Measurements from ENCODE around the gene TMEM119.

The TMEM119 gene

DNA sequence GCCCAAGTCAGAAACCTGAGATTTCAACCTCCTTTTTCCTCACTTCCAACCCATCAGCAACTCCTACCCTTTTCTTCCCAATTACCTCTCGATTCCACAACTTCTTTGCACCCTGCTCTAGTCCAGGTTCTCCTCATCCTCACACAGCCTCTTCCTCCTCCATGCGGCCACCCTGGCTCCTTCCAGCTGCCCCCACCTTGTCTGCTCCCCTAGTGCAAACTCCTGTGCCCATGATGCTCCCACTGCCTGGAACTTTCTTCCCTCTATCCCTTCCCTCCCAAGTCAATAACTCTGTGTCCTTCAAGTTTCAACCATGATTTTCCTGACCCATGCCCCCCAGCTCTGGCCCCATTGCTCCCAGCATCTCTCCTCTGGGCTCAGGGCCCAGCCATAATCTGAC lies 18.5 kb upstream of the TMEM119 start:
- FAIRE-seq: no peak

DNA sequence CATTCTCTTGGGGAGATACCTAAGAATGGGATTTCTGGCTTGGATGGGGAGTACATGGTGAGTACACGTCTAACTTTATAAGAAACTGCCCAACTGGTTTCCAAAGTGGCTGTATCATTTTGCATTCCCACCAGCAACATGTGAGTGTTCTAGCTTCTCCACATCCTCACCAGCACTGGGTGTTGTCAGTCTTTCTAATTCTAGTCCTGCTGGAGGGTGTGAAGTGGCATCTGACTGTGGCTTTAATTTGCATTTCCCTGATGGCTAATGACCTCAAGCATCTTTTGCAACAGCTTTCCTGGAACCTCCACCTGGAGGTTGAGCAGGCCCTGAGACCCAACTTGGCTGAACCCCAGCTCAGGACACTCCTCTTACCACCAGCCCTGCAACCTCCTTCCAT lies 18.0 kb upstream of the TMEM119 start:
- FAIRE-seq (no peak), DNase-seq (ENCODE audit: low spot score) (no peak)

More for the DNA sequence above, 18.5 kb upstream of the TMEM119 start:
- no peak for DNase-seq (ENCODE audit: low spot score)

DNA sequence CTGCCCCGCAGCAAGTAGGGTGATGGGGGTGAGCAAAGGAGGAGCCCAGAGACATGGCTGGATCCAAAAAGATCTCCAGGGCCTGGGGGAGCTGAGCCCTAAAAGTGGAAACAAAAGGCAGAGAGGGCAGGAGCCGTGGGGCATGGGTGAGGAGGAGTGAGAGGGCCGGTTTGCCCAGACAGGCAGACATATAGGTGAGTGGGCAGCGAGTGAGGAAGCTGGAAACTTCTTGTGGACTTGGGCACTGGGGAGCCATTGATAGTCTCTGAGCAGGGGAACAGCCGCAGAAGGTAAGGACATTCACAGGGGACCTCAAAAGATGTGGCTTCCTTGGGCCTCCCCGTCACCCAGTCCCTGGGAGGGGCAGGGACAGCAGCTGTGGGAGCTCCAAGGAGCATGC lies 16.8 kb upstream of the TMEM119 start:
- FAIRE-seq: no peak

DNA sequence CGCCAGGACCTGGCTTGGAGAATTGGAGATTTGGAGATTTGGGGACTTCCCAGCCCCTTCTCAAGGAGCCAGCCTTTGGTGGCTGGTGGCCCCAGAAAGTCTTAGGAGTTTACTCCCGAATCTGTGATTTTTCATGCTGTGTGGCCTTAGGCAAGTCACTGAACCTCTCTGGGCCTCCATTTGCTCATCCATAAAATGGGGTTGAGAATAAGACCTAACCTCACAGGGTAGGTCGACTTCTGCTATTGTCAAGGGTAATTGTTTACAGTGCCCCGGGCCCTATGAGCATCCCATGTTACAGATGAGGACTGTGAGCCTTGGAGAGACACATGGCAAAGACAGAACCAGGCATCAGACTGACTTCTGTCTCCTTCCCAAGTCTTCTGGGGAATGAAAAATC lies 16.2 kb upstream of the TMEM119 start:
- DNase-seq (ENCODE audit: low spot score) (no peak), FAIRE-seq (no peak)

More for the DNA sequence above, 16.8 kb upstream of the TMEM119 start:
- no peak for DNase-seq (ENCODE audit: low spot score)

DNA sequence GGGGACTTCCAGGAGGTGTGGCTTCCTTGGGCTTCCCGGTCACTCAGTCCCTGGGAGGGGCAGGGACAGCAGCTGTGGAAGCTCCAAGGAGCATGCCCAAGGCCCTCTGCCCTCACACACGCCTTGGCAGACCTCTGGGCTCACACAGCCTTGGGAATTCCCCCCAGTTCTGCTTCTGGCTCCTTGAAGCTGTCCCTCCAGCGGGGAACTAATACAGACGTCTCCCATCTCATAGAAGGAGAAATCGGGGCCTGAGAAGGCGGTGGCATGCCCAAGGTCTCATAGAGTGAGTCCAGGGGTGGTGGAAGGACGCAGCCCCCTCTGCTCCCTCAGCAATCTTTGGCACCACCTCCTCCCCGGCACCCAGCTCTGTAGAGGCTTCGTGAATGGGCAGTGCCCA lies 15.7 kb upstream of the TMEM119 start:
- DNase-seq (ENCODE audit: low spot score): peak; percentile 74
- no peak for FAIRE-seq

DNA sequence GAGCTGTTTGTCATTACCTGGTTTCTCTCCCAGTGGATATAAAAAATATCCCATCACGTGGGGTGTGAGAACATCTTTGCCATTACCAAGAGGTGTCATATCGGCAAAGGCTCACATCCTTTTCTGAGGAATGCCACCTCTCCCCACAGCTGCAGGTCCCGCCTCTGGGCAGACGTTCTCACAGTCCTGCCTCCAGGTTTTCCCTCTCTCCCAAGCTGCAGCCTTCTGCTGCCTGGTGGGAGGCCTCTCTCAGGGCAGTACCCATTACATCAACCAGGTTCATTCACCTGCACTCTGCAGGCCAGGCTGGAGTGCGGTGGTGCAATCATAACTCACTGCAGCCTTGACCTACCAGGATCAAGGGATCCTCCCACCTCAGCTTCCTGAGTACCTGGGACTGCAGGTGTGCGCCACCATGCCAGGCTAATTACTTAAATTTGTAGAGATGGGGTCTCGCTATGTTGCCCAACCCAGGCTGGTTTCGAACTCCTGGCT lies 15.0 kb upstream of the TMEM119 start:
- DNase-seq (ENCODE audit: low spot score) (peak; percentile 42), FAIRE-seq (no peak)

DNA sequence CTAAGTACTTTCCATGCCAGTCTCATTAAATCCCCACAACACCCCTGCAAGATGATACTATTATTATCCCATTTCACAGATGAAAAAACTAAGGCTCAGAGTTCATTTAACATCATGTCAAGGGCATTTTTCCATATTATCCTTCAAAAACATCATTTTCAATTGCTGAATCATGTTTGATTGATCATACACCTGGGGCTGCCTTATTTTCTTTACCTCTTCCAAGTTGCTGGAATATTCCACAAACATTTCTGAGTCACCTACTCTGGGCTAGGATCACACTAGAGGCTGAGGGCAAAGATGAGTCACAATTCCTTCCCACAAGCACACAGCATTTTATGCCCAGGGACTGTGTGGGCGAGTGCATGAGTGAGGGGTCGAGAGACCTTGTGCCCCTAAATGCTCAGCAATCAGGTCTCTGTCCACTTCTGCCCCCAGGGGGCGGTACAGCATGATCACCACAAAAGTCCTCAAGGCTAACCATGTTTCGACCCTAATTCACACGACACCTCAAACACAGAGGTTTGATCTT lies 14.1 kb upstream of the TMEM119 start:
- FAIRE-seq: peak; percentile 92
- peak; percentile 88 for DNase-seq (ENCODE audit: low spot score)

DNA sequence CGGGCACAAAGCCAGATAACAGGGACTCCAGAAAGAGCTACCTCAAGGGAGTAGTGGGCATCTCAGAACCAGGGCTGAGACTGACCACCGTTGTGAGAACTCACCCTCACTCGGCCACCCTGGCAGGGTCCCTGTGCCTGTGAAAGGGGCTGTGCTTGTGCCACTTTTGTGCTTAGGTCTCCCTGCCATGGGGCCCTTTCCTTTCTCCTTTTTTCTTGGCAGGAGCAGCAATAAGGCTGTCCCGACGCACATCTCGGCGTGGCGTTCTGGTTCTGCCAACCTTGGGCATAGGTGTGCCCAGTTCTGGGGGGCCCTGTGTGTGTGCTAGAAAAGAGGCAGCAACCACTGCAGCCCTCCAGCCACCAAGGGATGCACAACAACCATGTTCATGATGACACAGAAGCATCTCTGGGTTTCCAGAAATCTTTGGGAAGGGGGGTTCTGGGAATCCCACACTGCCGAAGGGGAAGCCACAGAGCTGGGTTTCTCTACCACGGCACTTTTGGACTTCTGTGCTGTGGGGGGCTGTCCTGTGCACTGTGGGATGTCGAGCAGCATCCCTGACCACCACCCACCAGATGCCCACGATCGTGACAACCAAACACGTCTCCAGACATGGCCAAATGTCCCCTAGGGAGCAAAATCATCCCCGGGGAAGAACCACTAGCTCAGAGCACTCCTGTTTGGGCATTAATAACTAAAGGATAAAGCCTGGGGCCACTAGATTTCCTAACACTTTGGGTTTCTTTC lies 13.1 kb upstream of the TMEM119 start:
- no peak for DNase-seq (ENCODE audit: low spot score)
- FAIRE-seq: no peak

DNA sequence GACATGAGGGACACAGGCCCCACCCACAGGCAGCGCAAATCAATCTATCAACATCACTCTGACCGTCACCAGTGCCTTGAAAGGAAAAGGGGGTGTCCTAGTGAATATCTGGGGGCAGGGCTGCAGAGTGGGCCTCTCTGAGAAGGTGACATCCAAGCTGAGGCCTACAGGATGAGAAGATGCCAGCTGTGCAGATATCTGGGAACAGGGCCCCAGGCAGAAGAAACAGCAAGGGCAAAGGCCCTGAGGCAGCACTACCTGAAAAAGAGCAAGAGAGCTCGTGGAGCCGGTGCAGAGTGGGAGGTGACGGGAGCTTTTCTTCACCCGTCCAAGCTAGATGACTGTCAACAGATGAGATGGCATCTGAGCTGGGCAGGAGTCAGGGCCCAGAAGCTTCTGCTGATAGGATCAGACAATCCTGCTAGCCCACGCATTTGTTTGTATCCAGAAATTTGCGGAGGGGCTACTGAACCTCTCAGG lies 12.5 kb upstream of the TMEM119 start:
- DNase-seq (ENCODE audit: low spot score) (no peak), FAIRE-seq (no peak)

DNA sequence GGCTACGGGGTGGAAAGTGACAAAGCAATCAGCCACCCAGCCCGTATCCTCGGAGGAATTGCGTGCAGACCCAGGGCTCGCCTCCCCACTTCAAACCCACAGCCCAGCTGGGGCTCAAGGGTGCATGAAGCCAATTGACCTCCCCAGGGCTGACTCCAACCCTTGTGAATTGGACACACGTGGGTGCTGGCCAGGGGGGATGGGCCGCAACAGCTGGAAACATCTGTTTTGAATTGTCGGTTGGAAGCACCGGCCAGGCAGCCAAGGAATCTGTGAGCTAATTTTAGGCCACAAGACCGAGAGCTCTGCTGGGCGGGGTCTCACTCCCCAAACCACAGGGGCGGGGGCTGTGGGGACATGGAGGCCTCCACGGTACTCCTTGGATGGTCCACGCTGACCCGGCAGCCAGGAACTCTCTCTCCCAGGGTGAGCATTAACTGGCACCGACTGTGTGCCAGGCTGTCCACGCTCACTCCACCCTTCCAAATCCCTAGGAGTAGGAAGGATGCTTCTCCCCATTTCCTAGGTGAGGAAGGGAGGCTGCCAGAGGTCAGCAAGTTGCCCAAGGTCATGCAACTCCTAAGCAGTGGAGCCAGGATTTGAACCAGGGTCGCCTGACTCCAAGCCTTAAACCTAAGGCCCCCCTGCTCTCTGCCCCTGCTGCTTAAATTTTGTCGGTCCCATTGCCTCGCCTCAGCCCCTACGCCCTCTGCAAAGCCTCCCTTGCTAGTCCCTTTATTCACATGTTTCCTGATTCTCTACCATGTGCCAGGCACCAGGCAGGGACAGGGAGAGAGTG lies 11.9 kb upstream of the TMEM119 start:
- no peak for FAIRE-seq
- DNase-seq (ENCODE audit: low spot score): no peak

DNA sequence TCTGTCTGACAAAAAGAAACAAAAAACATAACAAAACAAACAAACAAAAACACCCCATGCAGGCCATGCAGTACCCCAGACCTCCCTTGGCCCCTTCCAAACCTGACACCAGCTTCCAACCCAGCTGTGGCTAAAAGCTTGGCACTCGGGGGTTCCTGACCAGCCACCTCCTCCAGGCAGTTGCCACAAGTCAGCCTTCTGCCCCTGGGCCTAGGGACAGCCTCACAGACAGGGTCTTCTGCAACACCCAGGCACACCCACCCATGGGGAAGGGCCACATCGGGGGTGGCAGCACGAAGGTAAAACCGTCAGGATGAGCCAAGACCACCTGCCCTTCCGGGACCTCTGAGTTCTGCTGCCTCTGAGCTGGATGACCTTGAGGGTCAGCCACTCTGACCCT lies 10.7 kb upstream of the TMEM119 start:
- no peak for DNase-seq (ENCODE audit: low spot score)
- no peak for FAIRE-seq

DNA sequence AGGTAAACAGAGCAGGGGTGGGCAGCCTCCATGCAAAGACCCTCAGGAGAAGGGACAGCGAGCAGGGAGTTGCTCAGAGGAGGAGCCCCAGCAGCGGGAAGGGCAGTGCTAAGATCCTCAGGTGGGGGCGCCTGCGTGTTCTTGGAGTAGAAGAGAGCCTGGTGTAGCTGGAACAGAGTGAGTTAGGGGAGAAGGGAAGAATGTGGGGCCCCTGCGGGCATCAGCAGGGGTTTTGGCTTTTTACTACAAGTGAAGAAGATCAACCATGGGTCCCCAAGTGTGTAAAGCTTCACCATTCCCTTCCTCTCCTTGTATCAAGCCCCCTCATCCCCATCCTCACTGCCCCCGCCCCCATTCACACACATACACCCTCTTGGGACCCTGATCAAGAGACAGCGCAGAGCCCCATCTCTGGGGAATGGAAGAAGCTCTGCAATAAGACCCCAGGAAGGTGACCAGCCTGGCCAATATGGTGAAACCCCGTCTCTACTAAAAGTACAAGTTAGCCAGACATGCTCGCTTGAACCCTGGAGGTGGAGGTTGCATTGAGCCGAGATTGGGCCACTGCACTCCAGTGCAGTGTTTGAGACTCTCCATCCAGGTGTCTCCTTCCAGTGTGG lies 10.2 kb upstream of the TMEM119 start:
- no peak for FAIRE-seq
- DNase-seq (ENCODE audit: low spot score): no peak

DNA sequence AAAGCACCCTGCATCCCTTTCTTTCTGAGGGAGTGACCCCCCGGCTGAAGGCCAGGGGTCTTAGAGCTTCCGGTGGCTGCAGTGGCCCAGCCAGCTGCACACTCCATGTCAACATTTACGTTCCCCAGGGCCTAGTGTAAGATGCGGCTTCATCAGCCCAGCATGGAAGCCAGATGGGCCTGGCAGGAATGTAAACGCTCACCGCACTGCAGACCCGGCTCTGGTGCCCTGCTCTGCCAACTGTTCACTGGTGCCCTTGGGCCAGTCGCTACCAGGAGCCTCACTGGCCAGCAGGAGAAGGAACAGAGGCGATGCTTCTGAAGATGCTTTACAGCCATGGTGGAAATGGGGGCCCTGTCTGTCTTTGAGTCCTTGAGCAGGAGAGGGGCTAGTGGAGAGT lies 8.6 kb upstream of the TMEM119 start:
- FAIRE-seq: no peak
- no peak for DNase-seq (ENCODE audit: low spot score)

DNA sequence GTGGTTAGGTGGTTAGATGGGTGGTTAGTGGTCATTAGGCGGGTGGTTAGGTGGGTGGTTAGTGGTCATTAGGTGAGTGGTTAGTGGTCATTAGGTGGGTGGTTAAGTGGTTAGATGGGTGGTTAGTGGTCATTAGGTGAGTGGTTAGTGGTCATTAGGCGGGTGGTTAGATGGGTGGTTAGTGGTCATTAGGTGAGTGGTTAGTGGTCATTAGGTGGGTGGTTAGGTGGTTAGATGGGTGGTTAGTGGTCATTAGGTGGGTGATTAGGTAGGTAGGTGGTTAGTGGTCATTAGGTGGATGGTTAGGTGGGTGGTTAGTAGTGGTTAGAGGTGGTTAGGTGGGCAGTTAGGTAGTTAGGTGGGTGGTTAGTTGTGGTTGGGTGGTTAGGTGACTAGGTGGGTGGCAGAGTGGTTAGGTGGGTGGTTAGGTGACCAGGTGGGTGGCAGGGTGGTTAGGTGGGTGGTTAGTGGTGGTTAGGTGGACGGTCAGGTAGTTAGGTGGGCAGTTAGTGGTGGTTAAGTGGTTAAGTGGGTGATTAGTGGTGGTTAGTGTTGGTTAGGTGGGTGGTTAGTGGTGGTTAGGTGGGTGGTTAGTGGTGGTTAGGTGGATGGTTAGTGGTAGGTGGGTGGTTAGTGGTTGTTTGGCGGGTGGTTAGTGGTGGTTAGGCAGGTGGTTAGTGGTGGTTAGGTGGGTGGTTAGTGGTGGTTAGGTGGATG lies 8.0 kb upstream of the TMEM119 start:
- DNase-seq (ENCODE audit: low spot score) (no peak), FAIRE-seq (peak; percentile 51)

DNA sequence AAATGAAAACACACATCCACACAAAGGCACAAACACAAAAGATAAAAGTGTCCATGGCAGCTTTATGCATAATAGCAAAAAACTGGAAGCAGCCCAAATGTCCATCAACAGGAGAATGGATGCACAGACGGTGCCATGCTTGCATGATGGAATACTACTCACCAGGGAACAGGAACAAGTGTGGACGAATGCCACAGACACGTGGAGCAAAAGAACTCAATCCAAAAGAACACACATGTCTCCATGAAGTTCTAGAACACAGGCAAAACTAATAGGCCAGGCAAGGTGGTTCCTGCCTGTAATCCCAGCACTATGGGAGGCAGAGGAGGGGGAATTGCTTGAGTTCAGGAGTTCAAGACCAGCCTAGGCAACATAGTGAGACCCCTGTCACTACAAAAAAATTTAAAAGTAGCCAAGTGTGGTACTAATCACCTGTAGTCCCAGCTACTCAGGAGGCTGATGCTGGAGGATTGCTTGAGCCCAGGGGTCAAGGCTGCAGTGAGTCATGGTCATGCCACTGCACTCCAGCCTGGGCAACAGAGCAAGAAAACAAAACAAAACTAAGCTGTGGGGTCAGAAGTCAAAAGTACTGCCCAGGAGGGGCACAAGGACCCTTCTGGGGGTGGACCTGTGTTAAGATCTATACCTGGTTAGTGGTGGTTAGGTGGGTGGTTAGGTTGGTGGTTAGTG lies 7.3 kb upstream of the TMEM119 start:
- DNase-seq (ENCODE audit: low spot score) (peak; percentile 55), FAIRE-seq (no peak)

DNA sequence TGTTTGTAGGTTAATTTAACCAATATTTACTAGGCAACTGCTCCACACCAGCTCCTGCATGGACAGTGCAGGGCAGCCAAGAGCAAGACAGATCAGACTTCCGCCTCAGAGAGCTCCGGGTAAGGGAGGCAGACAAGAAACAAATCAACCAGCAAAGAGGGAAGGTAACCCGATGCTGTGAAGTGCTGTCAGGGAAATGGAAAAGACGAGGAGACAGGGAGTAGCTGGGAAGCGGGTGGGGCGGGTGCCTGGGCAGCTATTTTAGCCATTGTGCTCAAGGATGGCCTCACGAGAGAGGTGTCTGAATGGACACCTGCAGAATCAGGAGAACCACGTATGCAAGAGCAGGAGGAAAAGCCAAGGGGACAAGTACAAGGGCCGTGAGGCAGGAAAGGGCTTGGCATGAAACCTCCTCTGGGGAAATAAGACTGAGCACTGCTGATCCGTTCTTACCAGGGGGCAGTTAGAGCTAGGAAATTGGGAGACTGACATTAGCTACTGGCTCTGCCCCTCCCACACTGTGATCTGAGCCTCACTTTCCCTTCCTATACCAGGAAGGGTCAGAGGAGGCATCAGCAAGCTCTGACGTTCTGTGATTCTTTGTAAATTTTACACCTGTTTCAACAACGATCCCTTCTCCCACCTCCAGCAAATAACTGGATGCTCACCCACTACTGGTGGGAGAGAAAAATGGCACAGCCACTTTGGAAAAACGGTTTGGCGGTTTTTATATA lies 6.5 kb upstream of the TMEM119 start:
- DNase-seq (ENCODE audit: low spot score) (no peak), FAIRE-seq (no peak)

DNA sequence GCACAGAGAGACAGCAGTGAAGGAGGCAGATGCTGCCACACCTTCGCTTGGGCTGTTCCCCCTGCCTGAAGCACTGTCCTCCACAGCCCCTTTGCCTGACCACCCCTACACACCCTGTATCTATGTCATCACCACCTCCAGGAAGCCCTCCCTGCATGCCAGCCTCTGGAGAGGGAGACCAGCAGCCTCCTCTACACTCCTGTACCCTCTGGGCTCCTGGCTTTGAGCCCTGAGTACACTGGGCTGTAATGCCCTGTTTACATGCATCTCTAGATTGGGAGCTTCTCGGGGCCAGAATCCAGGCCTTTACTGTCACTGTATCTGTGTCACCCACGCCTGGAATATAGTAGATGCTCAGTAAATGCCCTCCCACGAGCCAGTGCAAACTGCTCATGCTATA lies 5.9 kb upstream of the TMEM119 start:
- DNase-seq (ENCODE audit: low spot score) (no peak), FAIRE-seq (no peak)

DNA sequence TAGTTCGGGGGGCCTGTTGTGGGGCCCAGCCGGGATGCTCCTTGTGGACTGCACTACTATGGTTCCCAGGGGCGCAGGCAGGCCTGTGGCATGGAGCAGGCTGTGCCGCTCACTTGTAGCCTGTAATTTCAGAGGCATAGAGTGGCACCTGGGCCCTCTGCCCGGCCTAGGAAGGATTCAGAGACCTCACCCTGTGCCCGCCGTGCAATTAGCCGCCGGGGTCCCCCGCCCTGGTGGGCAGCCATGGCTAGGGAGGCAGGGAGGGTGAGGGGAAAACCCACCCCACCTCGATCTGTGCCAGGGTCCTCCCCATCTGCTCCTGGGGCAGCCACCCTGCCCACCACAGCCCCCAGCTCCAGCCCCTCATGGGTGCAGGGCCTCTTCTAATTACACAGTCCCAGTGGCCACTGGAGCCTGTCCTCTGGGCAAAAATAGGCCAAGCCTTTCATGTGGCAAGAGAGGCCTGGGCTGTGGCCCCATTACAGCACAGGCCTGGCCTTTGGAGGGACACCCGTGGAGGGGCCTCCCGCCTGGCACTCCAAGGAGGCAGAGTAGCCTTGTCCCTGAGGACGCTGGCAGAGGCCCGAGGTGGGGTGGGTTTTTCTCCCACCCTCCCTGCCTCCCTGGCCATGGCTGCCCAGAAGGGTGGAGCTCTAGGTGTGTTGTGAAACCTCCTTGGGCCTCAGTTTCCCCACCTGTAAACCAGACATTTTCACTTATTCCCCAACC lies 5.3 kb upstream of the TMEM119 start:
- no peak for FAIRE-seq
- DNase-seq (ENCODE audit: low spot score): no peak

DNA sequence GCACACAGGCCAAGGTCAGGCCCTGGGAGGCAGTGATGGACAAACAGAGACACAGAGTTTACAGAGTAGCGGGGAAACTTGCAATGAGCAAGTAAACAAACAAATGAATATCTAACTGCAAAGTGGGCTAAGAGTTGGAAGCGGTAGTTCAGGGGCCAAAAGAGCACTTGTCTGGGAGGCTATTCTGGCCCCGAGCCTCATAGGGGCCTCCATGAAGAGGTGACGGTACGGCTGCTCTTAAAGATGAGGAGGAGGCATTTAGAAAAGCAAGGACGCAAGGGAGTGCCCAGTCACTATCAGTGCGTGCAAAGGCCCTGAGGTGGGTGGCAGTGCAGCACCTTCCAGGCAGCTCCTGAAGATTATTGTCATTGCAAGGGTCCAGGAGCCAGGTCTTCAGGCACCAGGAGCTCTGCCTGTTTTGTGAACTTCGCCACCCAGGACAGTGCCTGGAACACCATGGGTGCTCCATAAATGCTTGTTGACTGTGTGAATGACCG lies 4.4 kb upstream of the TMEM119 start:
- DNase-seq (ENCODE audit: low spot score) (no peak), FAIRE-seq (no peak)
